Neural cell (in vitro differentiated cells): ENCODE data around the gene ITGB5.

ENCODE experiments used
- CTCF ChIP-seq: fragments of 450-650 bp; IDR thresholded peaks from 2 replicates; pipeline ENCODE4 v1.5.1; 2014; ENCODE audit warnings: antibody characterized with exemption, mild to moderate bottlenecking, moderate library complexity; ENCODE audit not compliant: poor library complexity, severe bottlenecking
- EP300 ChIP-seq: fragments of 450-650 bp; conservative IDR thresholded peaks from 2 replicates; pipeline ENCODE4 v1.6.1; 2014; ENCODE audit warnings: antibody characterized with exemption, mild to moderate bottlenecking, moderate library complexity; ENCODE audit not compliant: poor library complexity, severe bottlenecking
- EZH2 ChIP-seq: fragments of 200-600, 300-800 bp; shearing (Covaris generic), sonication (generic); IDR thresholded peaks from 2 replicates; pipeline ENCODE4 v1.6.1; 2014; ENCODE audit warnings: antibody characterized with exemption, low read length, borderline replicate concordance, mild to moderate bottlenecking; ENCODE audit not compliant: insufficient read depth, poor library complexity, severe bottlenecking
- POLR2AphosphoS5 ChIP-seq: IDR thresholded peaks from 2 replicates; pipeline ENCODE4 v1.6.1; 2012
- REST ChIP-seq: IDR thresholded peaks from 2 replicates; pipeline ENCODE4 v1.6.1; 2012; ENCODE audit warnings: borderline replicate concordance
- SMC3 ChIP-seq: fragments of 450-650 bp; conservative IDR thresholded peaks from 2 replicates; pipeline ENCODE4 v1.6.1; 2014; ENCODE audit warnings: antibody characterized with exemption, mild to moderate bottlenecking, moderate library complexity; ENCODE audit not compliant: poor library complexity

GRCh38 chr3:124831628-124832199, 55.5 kb downstream of the ITGB5 start:
- no peak for TF ChIP-seq CTCF
- TF ChIP-seq EP300 = no peak
- TF ChIP-seq REST = no peak
- TF ChIP-seq EZH2 = no peak
- TF ChIP-seq POLR2AphosphoS5 = no peak
- TF ChIP-seq SMC3 = no peak
